ENCODE measurements around the gene MXI1.

MXI1 gene

DNA sequence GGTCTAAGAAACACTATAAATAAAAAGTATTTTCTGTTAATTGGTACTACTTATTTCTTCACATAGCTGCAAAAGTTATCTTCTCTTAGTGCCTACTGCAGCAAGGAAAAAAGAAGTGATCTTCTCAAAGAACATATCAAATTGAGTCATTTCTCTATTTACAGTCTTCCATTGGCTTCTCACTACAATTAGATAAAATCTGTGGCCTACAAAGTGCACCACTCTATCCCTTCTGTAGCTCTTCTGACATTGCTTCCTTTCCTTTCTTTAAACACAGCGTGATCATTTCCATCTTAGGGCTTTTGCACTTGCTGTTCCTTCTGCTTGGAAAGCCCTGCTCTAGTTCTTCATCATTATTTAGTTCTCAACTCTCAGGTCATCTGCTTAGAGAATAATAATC, 44.7 kb downstream of the MXI1 start:
- no peak for ATAC-seq
- TF ChIP-seq ZFP30 (CRISPR knock-in tag; IDR thresholded peaks at IDR 0.05) (no peak), ZNF70 (CRISPR knock-in tag; IDR thresholded peaks at IDR 0.05) (no peak), ZC3H10 (CRISPR knock-in tag; IDR thresholded peaks at IDR 0.05) (no peak), CSDC2 (CRISPR knock-in tag; IDR thresholded peaks at IDR 0.05) (no peak), PPARA (CRISPR knock-in tag; IDR thresholded peaks at IDR 0.05; ENCODE audit: borderline replicate concordance) (no peak), ZFP3 (CRISPR knock-in tag; IDR thresholded peaks at IDR 0.05) (no peak), GLIS3 (CRISPR knock-in tag; IDR thresholded peaks at IDR 0.05) (no peak), BACH2 (CRISPR knock-in tag; IDR thresholded peaks at IDR 0.05; ENCODE audit: borderline replicate concordance) (no peak), ESRRG (CRISPR knock-in tag; IDR thresholded peaks at IDR 0.05) (no peak), ISL1 (CRISPR knock-in tag; IDR thresholded peaks at IDR 0.05) (no peak), ZNF8 (CRISPR knock-in tag; IDR thresholded peaks at IDR 0.05) (no peak), ZNF565 (CRISPR knock-in tag; conservative IDR thresholded peaks at IDR 0.05; ENCODE audit: low read depth) (no peak), RARB (CRISPR knock-in tag; IDR thresholded peaks at IDR 0.05) (no peak), TOX (CRISPR knock-in tag; IDR thresholded peaks at IDR 0.05; ENCODE audit: borderline replicate concordance) (no peak), OSR1 (CRISPR knock-in tag; IDR thresholded peaks at IDR 0.05) (no peak)
- TF ChIP-seq, protein P1, sequence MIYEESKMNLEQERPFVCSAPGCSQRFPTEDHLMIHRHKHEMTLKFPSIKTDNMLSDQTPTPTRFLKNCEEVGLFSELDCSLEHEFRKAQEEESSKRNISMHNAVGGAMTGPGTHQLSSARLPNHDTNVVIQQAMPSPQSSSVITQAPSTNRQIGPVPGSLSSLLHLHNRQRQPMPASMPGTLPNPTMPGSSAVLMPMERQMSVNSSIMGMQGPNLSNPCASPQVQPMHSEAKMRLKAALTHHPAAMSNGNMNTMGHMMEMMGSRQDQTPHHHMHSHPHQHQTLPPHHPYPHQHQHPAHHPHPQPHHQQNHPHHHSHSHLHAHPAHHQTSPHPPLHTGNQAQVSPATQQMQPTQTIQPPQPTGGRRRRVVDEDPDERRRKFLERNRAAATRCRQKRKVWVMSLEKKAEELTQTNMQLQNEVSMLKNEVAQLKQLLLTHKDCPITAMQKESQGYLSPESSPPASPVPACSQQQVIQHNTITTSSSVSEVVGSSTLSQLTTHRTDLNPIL (CRISPR knock-in tag; IDR thresholded peaks at IDR 0.05; ENCODE audit: low read depth) = no peak
- TF ChIP-seq, protein P2, sequence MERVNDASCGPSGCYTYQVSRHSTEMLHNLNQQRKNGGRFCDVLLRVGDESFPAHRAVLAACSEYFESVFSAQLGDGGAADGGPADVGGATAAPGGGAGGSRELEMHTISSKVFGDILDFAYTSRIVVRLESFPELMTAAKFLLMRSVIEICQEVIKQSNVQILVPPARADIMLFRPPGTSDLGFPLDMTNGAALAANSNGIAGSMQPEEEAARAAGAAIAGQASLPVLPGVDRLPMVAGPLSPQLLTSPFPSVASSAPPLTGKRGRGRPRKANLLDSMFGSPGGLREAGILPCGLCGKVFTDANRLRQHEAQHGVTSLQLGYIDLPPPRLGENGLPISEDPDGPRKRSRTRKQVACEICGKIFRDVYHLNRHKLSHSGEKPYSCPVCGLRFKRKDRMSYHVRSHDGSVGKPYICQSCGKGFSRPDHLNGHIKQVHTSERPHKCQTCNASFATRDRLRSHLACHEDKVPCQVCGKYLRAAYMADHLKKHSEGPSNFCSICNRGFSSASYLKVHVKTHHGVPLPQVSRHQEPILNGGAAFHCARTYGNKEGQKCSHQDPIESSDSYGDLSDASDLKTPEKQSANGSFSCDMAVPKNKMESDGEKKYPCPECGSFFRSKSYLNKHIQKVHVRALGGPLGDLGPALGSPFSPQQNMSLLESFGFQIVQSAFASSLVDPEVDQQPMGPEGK (CRISPR knock-in tag; IDR thresholded peaks at IDR 0.05; ENCODE audit: borderline replicate concordance) = no peak

DNA sequence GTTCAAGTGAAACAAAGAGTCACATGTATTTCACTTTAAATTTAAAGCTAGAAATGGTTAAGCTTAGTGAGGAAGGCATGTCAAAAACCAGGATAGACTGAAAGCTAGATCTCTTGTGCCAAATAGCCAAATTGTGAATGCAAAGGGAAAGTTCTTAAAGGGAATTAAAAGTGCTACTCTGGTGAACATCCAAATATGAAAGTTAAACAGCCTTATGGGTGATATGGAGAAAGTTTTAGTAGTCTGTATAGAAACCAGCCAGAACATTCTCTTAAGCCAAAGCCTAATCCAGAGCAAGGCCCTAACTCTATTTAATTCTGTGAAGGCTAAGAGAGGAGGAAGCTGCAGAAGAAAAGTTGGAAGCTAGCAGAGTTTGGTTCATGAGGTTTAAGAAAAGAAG, 47.1 kb downstream of the MXI1 start:
- no peak for ATAC-seq
- TF ChIP-seq ZNF70 (CRISPR knock-in tag; IDR thresholded peaks at IDR 0.05) = no peak
- no peak for TF ChIP-seq ARNTL (CRISPR knock-in tag; IDR thresholded peaks at IDR 0.05; ENCODE audit: borderline replicate concordance, low read depth)
- no peak for TF ChIP-seq ZNF565 (CRISPR knock-in tag; conservative IDR thresholded peaks at IDR 0.05; ENCODE audit: low read depth)
- TF ChIP-seq CSDC2 (CRISPR knock-in tag; IDR thresholded peaks at IDR 0.05) = no peak
- TF ChIP-seq ISL1 (CRISPR knock-in tag; IDR thresholded peaks at IDR 0.05) = no peak
- TF ChIP-seq GLIS3 (CRISPR knock-in tag; IDR thresholded peaks at IDR 0.05) = no peak
- TF ChIP-seq ZC3H10 (CRISPR knock-in tag; IDR thresholded peaks at IDR 0.05) = no peak
- no peak for TF ChIP-seq SNAI2 (CRISPR knock-in tag; IDR thresholded peaks at IDR 0.05)
- no peak for TF ChIP-seq ESRRG (CRISPR knock-in tag; IDR thresholded peaks at IDR 0.05)
- no peak for TF ChIP-seq ZFP30 (CRISPR knock-in tag; IDR thresholded peaks at IDR 0.05)
- TF ChIP-seq, protein P3, sequence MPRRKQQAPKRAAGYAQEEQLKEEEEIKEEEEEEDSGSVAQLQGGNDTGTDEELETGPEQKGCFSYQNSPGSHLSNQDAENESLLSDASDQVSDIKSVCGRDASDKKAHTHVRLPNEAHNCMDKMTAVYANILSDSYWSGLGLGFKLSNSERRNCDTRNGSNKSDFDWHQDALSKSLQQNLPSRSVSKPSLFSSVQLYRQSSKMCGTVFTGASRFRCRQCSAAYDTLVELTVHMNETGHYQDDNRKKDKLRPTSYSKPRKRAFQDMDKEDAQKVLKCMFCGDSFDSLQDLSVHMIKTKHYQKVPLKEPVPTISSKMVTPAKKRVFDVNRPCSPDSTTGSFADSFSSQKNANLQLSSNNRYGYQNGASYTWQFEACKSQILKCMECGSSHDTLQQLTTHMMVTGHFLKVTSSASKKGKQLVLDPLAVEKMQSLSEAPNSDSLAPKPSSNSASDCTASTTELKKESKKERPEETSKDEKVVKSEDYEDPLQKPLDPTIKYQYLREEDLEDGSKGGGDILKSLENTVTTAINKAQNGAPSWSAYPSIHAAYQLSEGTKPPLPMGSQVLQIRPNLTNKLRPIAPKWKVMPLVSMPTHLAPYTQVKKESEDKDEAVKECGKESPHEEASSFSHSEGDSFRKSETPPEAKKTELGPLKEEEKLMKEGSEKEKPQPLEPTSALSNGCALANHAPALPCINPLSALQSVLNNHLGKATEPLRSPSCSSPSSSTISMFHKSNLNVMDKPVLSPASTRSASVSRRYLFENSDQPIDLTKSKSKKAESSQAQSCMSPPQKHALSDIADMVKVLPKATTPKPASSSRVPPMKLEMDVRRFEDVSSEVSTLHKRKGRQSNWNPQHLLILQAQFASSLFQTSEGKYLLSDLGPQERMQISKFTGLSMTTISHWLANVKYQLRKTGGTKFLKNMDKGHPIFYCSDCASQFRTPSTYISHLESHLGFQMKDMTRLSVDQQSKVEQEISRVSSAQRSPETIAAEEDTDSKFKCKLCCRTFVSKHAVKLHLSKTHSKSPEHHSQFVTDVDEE (CRISPR knock-in tag; IDR thresholded peaks at IDR 0.05) = no peak
- no peak for TF ChIP-seq RARB (CRISPR knock-in tag; IDR thresholded peaks at IDR 0.05)

DNA sequence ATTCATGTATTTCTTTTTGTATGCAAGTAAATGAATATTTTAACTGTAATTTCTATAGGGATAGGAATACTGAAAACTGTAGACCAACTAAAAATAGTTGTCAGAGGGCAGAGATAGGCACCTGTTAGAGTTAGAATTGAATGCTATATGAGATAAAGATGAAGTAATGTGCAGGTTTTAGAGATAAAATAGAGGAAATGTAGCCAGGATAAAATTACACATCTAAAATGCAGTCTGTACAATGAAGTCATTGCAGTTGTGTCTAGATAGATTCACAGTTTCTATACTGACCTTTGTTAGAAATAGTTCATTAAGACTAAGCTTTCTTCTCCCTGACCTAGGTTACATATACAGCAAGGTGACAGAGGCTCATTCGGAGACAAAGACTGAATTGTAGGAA, 51.1 kb downstream of the MXI1 start:
- ATAC-seq = no peak

DNA sequence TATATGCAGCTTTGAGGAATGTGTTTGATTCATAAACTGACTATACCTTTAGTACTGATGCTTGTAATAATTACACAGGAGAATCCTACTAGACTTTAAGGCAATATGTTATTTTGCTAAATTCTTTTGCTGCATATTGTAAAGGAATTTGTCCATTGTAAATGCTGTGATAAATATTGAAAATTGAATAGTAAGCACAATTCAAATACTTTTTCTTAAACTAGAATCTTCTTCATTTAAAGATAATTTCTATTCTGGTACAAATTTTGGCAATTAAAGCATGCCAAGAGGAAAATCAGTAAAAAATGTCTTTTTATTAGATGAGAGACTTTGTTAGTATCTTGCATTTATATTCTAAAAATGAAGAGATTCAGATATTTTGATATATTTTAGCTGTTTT, 51.9 kb downstream of the MXI1 start:
- TF ChIP-seq, protein P4, sequence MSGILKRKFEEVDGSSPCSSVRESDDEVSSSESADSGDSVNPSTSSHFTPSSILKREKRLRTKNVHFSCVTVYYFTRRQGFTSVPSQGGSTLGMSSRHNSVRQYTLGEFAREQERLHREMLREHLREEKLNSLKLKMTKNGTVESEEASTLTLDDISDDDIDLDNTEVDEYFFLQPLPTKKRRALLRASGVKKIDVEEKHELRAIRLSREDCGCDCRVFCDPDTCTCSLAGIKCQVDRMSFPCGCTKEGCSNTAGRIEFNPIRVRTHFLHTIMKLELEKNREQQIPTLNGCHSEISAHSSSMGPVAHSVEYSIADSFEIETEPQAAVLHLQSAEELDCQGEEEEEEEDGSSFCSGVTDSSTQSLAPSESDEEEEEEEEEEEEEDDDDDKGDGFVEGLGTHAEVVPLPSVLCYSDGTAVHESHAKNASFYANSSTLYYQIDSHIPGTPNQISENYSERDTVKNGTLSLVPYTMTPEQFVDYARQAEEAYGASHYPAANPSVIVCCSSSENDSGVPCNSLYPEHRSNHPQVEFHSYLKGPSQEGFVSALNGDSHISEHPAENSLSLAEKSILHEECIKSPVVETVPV (CRISPR knock-in tag; IDR thresholded peaks at IDR 0.05) = no peak
- no peak for TF ChIP-seq ZNF565 (CRISPR knock-in tag; conservative IDR thresholded peaks at IDR 0.05; ENCODE audit: low read depth)
- ATAC-seq = no peak

More for the DNA sequence above, 51.1 kb downstream of the MXI1 start:
- TF ChIP-seq ZFP3 (CRISPR knock-in tag; IDR thresholded peaks at IDR 0.05) (no peak), ISL1 (CRISPR knock-in tag; IDR thresholded peaks at IDR 0.05) (no peak), ZC3H10 (CRISPR knock-in tag; IDR thresholded peaks at IDR 0.05) (no peak)
- TF ChIP-seq, protein P5, sequence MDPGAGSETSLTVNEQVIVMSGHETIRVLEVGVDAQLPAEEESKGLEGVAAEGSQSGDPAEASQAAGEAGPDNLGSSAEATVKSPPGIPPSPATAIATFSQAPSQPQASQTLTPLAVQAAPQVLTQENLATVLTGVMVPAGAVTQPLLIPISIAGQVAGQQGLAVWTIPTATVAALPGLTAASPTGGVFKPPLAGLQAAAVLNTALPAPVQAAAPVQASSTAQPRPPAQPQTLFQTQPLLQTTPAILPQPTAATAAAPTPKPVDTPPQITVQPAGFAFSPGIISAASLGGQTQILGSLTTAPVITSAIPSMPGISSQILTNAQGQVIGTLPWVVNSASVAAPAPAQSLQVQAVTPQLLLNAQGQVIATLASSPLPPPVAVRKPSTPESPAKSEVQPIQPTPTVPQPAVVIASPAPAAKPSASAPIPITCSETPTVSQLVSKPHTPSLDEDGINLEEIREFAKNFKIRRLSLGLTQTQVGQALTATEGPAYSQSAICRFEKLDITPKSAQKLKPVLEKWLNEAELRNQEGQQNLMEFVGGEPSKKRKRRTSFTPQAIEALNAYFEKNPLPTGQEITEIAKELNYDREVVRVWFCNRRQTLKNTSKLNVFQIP (CRISPR knock-in tag; IDR thresholded peaks at IDR 0.05; ENCODE audit: borderline replicate concordance, low read depth) = no peak
